Stomach (tissue), 9 donors: Measurements from ENCODE around the gene BCR. TPM values are rescaled to one million over a fixed set of nuclear protein-coding genes. Genes with fewer than 3 reads are reported as not detected.

Experiments used
- DNase-seq, 2 donors: peaks; one replicate each; pipeline versions ENCODE4 v3.0.0 to v3.0.0-alpha.2; 2013 to 2019
- H3K27ac ChIP-seq, 5 donors: fragments of 200-600 bp in 4 of 5; sonication (generic) in 4 of 5; one replicate each; pipeline ENCODE4 v1.5.1; 2013 to 2019; ENCODE audit warnings: mild to moderate bottlenecking in 1 of 5, moderate library complexity in 1 of 5
- H3K27me3 ChIP-seq, 3 donors: fragments of 200-600 bp; sonication (generic); one replicate each; pipeline ENCODE4 v1.5.1; 2017 to 2019; ENCODE audit warnings: mixed run types in 1 of 3
- H3K36me3 ChIP-seq, 4 donors: fragments of 200-600 bp; sonication (generic); 1 replicate in 3 of 4; 2 replicates in 1 of 4; pipeline ENCODE4 v1.5.1; 2016 to 2019
- H3K4me1 ChIP-seq, 4 donors: fragments of 200-600 bp; sonication (generic); one replicate each; pipeline ENCODE4 v1.5.1; 2016 to 2019
- H3K4me3 ChIP-seq, 4 donors: fragments of 200-600 bp; sonication (generic) in 3 of 4; one replicate each; pipeline ENCODE4 v1.5.1; 2016 to 2019; ENCODE audit warnings: mild to moderate bottlenecking in 1 of 4
- H3K9me3 ChIP-seq, 4 donors: fragments of 200-600 bp; sonication (generic); one replicate each; pipeline ENCODE4 v1.5.1; 2016 to 2019
- CTCF ChIP-seq, 7 experiments: fragments of 450-650 bp in 4 of 7; fragments of 200-600 bp in 3 of 7; sonication (generic) in 3 of 7; IDR thresholded peaks; one replicate each; pipeline ENCODE4 v1.5.1; 2016 to 2019; ENCODE audit warnings: antibody characterized with exemption in 7 of 7, control low read depth in 2 of 7, mild to moderate bottlenecking in 1 of 7
- EP300 ChIP-seq: sonication (generic); formaldehyde crosslinking; IDR thresholded peaks from one replicate; pipeline ENCODE4 v1.6.1; 2017; ENCODE audit warnings: antibody characterized with exemption
- POLR2A ChIP-seq, 4 donors: fragments of 450-650 bp; IDR thresholded peaks; one replicate each; pipeline ENCODE4 v1.6.1; 2016; ENCODE audit warnings: antibody characterized with exemption in 4 of 4, control low read depth in 2 of 4, mild to moderate bottlenecking in 1 of 4, moderate library complexity in 1 of 4
- POLR2AphosphoS5 ChIP-seq, 3 donors: sonication (generic); formaldehyde crosslinking; IDR thresholded peaks; one replicate each; pipeline ENCODE4 v1.6.1; 2016; ENCODE audit warnings: antibody characterized with exemption in 3 of 3
- WGBS, 5 donors: extraction: QIAGEN DNeasy Blood & Tissue Kit in 3 of 5; methylation state at CpG; one replicate each; pipeline versions ENCODE4 v1.1.5 to v1.1.7; 2013 to 2018; 5-methylcytosine and 5-hydroxymethylcytosine counted together
- intact Hi-C: fragments of 100-400 bp; cut with DNase I; formaldehyde crosslinking; loops from one replicate; pipeline ENCODE4 v1.15.1; 2023; ENCODE audit warnings: low total_unique reads
- polyA plus RNA-seq, 3 donors: library from polyadenylated mRNA; stranded (reverse); fragments of 200-250 nt; gene quantifications; one replicate each; pipeline ENCODE4 v1.2.3, GENCODE V29; 2013
- total RNA-seq, 5 donors: library from RNA; depleted of rRNA; stranded (reverse); fragments of >200 nt; gene quantifications; one replicate each; pipeline versions ENCODE4 v1.1.0 to v1.2.3, GENCODE V29; 2014 to 2016
- donor health status: healthy with polysubstance abuse.
- donor health status: Bipolar disorder and iron deficiency.
- donor health status: healthy.

Gene BCR
- total and polyA plus RNA-seq, 8 donors = 10.4 to 80.1 (median 19.6) TPM

GRCh38 chr22:23236440-23237184, 56.3 kb downstream of the BCR start:
- intact Hi-C loops = no loop called here
- Histone ChIP-seq H3K36me3 (no peaks in the 10 kb centered on the region), H3K27ac (peak overlapping the region in 3 of 5 donors; percentile 30 to 62 (median 58)), H3K27me3 (no peaks in the 10 kb centered on the region), H3K4me1 (peaks cover 19 to 77% (median 63%) of the 10 kb centered on the region in 4 donors), H3K4me3 (no peak overlapping the region), H3K9me3 (no peaks in the 10 kb centered on the region)
- TF ChIP-seq EP300 (no peak), POLR2A (IDR thresholded peaks at IDR 0.05) (no peak), CTCF (IDR thresholded peaks at IDR 0.05) (no peak), POLR2AphosphoS5 (IDR thresholded peaks at IDR 0.05) (no peak)
- 45 to 67% (median 58%) methylated on average over 7 to 14 of the region's 14 CpGs for WGBS, 5 donors
- DNase-seq = no peak

- no peak for TF ChIP-seq EP300
- no peak for TF ChIP-seq CTCF (IDR thresholded peaks at IDR 0.05)
- TF ChIP-seq POLR2A (IDR thresholded peaks at IDR 0.05) = no peak
- no peak for TF ChIP-seq POLR2AphosphoS5 (IDR thresholded peaks at IDR 0.05)
- H3K27ac ChIP-seq = peak overlapping the region in 3 of 5 donors; percentile 30 to 62 (median 58)
- no peaks in the 10 kb centered on the region for H3K36me3 ChIP-seq
- H3K4me3 ChIP-seq = no peak overlapping the region
- H3K9me3 ChIP-seq = no peaks in the 10 kb centered on the region
- intact Hi-C loops = no loop called here
- no peaks in the 10 kb centered on the region for H3K27me3 ChIP-seq
- WGBS, 5 donors = 46 to 56% (median 50%) methylated on average over 10 to 16 of the region's 16 CpGs
- peaks cover 19 to 77% (median 63%) of the 10 kb centered on the region in 4 donors for H3K4me1 ChIP-seq
- peak; percentile 44 to 77 for DNase-seq
Observed at GRCh38 chr22:23237201-23237798, 57.0 kb downstream of the BCR start.

- DNase-seq = no peak
- H3K27me3 ChIP-seq = no peaks in the 10 kb centered on the region
- intact Hi-C loops = no loop called here
- H3K4me1 ChIP-seq = peaks cover 19 to 77% (median 65%) of the 10 kb centered on the region in 4 donors
- no peak overlapping the region for H3K4me3 ChIP-seq
- H3K9me3 ChIP-seq = no peaks in the 10 kb centered on the region
- H3K36me3 ChIP-seq = no peaks in the 10 kb centered on the region
- no peak for TF ChIP-seq POLR2AphosphoS5 (IDR thresholded peaks at IDR 0.05)
- no peak for TF ChIP-seq CTCF (IDR thresholded peaks at IDR 0.05)
- no peak for TF ChIP-seq POLR2A (IDR thresholded peaks at IDR 0.05)
- no peak for TF ChIP-seq EP300
- WGBS, 5 donors = 85 to 93% (median 87%) methylated on average over 10 of the region's 10 CpGs
- peak overlapping the region in 3 of 5 donors; percentile 30 to 62 (median 58) for H3K27ac ChIP-seq
Observed at GRCh38 chr22:23237841-23238240, 57.5 kb downstream of the BCR start.

GRCh38 chr22:23238707-23239106, 58.4 kb downstream of the BCR start:
- Histone ChIP-seq H3K4me1 (peaks cover 18 to 76% (median 63%) of the 10 kb centered on the region in 4 donors), H3K4me3 (no peak overlapping the region), H3K9me3 (no peaks in the 10 kb centered on the region), H3K27ac (no peak overlapping the region), H3K36me3 (no peaks in the 10 kb centered on the region), H3K27me3 (no peaks in the 10 kb centered on the region)
- no peak for DNase-seq
- intact Hi-C loops = no loop called here
- WGBS, 5 donors = 87 to 96% (median 94%) methylated on average over 8 to 9 of the region's 9 CpGs
- TF ChIP-seq POLR2A (IDR thresholded peaks at IDR 0.05) (no peak), CTCF (IDR thresholded peaks at IDR 0.05) (no peak), POLR2AphosphoS5 (IDR thresholded peaks at IDR 0.05) (no peak), EP300 (no peak)
